NCI-H187 treated with DMSO at 0.1 percent for 48 hours (cell line): ENCODE data around the gene LMNTD2.
"Not testable (repeated sequence)": the region's sequence is repeated elsewhere in the genome, so short reads cannot be mapped to it uniquely, and the experiment has no call there.

Experiments used
- DNase-seq: peaks from one replicate; lab custom pipeline; 2025; lab: John Stamatoyannopoulos, UW

LMNTD2 gene

DNA sequence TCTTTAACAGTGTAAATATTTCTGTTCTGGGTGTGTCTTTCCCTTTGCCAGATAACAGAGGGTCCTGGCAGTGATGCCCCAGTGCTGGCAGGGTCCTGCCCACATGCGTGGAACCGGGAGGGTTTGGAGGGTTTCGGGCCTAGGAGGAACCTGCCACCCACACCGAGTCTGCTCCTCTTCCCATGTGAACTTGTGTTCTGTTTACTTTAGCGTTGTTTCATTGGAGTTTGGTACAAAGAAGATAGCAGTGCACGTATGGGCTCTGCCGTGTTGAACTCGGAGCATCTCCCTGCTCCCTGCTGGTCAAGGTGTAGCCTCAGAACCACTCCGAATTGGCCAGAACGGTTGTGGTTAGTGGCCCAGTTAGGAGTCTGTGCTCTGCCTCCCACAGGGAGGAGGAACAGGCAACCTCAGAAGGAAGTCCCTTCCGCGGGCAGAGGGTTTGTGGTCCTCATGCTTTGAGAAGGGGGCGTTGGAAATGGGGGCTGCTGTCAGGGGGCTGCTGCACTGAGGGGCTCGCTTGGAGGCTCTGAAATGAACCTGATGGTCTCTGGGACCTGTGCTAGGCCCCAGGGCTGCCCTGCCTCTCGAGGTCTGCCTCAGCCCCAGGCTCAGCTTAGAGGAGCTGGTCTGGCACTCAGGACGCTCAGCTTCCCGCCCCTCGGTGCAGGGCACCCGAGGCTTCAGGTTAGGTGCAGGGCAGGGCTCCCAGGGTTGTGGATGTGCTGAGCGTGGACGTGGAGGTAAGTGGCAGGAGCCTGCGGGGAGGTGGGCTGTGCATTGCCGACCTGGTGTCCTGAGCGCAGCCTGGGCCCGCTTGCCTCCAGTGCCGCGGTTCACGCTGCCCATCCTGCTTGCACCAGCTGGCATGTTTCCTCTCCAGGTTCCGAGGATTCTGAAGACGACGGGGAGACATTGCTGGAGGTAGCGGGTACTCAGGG is 26.1 kb upstream of the LMNTD2 start:
- no peak for DNase-seq

DNA sequence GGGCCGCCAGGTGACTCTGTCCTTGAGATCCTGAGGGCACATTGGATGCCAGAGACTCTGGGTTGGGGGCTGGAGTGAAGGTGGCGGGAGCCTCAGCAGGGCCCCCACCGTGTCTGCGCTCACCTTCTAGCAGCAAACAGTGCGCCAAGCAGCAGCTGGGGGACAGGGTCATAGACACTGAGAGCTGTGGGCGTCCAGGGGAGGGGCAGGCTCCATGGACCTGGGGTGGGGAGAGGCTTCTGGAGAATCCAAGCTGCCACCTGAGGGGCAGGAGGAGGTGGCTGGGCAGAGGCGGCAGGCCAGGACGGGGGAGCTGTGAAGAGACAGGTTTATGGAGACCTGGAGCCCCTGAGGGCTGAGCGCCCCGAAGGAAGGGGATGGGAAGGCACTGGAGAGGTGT is 23.7 kb upstream of the LMNTD2 start:
- no peak for DNase-seq

DNA sequence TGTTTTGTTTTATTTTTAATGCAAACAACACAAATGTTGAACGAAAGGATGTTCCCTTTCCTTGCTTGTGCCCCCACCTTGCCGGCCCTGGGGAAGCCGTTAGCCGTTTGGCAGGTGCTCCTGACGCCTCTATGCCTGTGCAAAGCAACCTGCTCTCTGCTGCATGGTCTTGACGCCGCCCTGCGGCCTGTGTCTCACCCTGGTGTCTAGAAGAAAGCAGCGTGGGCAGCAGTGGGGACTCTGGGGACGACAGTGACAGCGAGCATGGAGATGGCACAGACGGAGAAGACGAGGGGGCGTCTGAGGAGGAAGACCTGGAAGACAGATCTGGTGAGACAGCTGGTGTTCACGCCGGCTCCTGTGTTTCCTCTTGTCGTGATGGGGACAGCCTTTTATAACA is 21.2 kb upstream of the LMNTD2 start:
- no peak for DNase-seq

DNA sequence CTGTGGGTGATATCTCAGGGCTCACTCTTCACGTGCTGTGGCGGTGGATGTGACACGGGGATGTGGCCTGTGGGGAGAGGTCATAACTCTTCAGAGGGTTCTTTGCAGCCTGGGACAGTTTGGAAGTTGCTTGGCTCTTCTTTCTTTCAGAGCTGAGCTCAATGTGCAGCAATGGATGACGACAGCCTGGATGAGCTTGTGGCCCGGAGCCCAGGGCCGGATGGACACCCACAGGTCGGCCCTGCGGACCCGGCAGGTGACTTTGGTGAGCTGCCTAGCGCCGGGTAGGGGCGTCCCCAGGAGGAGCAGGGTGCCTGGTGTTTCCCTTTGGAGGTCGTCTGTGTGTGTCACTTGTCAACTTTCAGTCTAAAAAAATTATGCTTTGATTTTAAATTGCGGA is 20.8 kb upstream of the LMNTD2 start:
- DNase-seq: no peak

DNA sequence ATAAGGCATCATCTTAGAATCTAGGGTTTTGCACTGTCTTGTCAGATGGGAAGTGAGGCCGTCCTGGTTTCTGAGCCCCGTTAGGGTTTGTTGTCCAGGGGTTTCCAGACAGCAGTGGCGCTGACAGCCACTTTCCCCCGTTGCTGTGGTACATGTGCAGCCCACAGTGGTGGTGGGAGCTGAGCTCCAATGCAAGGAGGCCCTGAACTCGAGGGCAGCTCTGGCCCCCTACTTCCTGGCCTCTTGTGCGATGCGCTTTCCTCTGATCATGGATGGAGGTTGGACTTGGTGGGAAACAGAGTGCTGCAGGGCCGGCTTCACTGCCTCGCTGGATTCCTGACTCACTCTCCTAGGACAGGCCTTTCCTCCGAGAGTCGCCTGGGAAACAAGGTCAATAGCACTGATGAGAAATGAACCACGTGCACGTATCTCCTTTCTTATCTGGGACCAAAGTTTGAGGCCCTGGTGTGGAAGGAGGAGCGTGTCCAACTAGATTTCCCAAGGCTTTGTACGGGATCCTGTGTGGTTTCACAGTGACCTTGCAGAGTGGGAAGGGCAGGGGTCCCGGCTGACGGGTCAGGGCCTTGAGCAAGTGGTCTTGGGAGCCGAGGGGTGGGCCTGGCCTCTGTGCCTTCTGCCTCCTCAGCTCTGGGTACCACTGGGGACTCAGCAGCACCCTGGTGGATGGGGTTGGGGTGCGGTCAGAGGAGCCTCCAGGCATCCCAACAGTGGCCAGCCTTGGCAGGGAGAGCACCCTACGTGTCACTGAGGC is 19.5 kb upstream of the LMNTD2 start:
- DNase-seq: no peak

DNA sequence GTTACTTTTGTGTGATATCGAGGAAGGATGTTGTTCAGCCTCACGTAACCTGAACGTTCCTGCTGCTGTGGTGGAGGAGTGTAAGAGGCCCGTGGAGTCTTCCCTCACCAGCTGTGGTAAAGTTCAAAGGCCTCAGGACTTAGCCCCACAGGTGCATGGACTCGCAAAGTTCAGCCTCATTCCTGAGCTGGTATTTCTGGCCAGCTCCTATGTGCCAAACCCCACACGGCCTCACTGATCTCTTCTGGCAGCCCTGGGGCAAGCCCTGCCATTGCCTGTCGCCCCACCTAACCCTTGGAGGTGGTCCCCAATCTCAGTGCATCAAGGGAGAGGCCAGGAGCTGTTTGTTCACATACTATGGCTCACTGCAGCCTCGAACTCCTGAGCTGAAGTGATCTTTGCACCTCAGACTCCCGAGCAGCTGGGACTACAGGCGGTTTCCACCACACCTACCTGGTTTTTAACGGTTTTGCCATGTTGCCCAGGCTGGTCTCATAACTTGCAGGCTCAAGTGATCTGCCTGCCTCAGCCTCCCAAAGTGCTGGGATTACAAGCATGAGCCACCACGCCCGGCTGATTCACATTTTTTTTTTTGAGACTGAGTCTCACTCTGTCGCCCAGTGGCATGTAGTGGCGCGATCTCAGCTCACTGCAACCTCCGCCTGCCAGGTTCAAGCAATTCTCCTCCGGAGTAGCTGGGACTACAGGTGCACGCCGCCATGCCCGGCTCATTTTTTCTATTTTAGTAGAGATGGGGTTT is 17.9 kb upstream of the LMNTD2 start:
- DNase-seq: no peak

DNA sequence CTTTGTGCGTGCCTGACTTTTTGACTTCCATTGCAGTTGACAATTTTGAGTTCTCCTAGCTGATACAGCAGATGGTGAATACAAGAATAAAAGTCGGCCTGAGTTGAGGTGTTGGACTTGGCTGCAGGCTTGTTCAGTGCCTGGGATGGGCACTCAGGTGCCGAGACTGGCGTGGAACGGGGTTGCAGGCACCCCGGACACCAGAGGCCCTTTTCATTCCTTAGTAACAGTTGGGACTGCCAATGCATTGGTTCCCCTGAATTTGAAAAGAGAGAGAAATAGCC is 17.0 kb upstream of the LMNTD2 start:
- DNase-seq: no peak

DNA sequence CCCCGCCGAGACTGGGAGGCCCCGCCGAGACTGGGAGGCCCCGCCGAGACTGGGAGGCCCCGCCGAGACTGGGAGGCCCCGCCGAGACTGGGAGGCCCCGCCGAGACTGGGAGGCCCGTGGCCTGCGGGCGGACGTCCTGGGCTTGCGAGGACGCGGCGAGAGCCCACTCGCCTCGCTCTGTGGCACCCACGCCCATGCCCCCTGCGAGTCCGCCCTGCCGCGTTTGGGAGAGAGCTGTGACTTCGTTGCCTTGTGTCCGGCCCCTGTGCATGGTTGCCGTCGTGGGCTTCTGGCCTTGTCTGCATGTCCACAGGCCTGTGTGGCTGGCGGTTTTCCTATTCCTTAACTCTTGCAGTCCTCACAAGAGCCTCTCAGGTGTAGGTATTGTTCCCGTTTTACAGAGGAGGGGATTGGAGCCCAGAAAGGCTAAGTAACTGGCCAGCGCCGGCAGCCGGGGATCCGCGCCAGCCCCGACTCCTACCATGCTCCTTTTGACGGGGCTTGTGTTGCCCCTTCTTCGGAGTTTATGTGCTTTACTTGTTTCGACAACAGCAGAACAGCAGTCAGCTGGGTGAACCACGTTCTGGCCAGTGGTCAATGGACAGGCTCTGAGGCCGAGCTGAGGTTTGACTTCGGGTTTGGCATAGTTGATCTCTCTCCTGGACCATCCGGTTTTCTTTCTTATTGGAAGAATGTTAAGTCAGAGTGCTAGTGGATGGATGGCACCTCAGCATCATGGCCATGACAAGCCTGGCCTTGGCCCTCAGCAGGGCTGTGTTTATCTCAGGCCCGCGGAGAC is 16.5 kb upstream of the LMNTD2 start:
- no peak for DNase-seq

DNA sequence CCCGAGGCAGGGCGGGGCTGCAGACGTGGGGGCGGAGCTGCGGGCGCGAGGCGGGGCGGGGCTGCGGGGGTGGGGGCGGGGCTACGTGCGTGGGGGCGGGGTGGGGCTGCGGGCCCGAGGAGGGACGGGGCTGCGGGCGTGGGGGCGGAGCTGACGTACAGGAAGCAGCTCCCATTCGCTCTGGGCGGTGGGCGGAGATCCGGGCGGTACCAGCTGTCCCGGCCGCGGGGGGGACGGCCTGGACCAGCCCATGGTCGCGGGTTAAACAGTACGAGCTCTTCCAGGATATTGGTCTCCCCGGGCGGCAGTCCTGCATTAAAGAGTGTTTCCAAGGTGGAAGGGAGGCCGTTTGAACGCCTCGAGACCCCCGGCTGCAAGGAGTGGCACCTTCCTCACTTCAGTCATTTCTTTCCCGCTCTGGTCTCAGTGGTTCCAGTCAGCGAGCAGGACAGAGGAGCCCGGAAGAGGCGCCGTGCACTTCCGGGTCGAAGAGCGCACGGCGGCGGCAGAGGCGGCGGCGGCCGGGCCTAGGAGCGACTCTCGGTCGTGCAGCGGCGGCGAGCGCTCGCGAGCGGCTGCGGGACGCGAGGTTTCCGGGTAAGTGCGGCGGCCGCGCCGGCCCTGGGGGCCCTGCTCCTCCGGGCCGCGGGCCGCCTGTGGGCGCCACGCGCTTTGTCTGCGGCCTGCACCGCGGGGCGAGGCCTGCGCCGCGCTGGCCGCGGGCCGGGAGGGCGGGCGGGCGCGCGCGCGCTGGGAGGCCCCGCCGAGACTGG is 15.6 kb upstream of the LMNTD2 start, which contains the start of gene PHRF1:
Gene PHRF1, plus strand, starts transcription at position 475 of the 773 bp plus-strand sequence. CDS start 5,043 bp downstream, outside the sequence.
- peak; percentile 81 for DNase-seq

DNA sequence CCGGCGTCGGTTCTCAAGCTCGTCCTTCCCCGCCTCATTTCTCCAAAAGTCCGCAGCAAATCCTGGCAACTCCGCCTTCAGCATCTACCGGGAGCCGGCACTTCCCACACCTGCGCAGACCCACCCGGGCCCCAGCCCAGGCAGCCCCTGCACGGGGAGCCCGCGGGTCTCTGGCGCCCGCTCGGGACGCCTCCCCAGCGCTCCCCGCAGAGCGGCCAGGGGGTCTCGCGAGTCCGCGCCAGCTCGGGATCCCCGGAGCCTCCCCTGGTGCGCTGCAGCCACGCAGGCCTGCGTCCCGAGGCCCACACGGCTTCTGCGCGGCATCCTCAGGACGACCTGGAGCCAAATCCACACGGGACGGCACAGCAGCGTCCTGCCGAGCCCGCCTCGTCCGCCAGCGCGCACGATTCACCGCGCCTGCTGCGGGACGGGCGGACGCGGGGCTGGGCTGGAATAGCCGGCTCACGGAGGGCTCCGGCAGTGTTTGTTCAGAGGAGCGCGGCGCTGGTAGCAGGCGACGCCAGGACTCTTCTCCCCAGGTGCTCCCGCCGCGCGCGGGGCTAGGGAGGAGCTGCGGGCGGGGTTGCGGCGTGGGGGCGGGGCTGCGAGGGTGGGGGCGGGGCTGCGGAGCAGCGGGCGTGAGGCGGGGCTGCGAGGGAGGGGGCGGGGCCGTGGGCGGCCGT is 14.9 kb upstream of the LMNTD2 start:
- DNase-seq: no peak

DNA sequence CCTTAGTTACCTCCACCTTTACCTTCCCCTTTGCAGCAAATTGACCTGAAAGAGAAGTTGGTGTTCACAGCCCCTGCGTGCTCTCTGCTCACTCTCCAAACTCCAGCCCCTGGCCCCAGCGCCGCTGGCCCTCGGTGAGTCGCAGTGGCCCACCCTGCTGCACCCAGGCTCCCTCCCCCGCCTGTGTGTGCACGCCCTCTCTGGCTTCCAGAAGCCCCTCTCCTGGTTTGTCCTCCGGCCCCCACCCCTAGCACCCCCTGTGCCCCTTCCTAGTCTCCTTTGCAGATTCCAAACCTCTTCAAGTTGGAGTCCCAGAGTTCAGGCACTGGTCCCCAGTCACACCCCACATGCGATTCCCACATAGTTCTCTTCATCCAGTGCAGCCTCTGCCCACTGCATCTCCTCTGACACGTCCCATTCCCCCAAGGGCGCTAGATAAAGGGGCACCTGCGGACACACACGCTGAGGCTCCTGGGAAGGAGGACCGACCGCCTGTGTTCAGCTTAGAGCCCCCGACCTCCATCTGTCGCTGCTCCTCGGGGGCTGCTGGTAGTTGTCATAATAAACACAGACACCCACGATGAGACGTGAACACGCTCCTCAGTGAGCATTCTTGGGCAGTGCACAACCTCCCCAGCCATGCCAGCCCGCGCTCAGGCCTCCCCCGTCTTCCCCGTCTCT is 14.2 kb upstream of the LMNTD2 start:
- DNase-seq: no peak

DNA sequence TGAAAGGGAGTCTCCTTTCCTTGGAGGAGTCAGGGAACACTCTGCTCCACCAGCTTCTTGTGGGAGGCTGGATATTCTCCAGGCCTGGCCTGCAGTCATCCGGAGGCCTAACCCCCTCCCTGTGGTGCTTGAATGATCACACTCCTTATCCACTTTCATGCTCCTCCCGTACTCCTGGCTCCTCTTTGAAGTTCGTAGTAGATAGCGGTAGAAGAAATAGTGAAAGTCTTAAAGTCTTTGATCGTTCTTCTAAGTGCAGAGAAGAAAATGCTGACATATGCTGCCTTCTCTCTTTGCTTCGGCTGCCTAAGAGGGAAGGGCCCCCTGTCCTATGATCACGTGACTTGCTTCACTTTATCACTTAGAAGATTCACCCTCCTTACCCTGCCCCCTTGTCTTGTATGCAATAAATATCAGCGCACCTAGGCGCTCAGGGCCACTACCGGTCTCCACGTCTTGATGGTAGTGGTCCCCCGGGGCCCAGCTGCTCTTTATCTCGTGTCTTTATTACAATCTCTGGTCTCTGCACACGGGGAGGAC is 13.6 kb upstream of the LMNTD2 start:
- DNase-seq: not testable (repeated sequence)

DNA sequence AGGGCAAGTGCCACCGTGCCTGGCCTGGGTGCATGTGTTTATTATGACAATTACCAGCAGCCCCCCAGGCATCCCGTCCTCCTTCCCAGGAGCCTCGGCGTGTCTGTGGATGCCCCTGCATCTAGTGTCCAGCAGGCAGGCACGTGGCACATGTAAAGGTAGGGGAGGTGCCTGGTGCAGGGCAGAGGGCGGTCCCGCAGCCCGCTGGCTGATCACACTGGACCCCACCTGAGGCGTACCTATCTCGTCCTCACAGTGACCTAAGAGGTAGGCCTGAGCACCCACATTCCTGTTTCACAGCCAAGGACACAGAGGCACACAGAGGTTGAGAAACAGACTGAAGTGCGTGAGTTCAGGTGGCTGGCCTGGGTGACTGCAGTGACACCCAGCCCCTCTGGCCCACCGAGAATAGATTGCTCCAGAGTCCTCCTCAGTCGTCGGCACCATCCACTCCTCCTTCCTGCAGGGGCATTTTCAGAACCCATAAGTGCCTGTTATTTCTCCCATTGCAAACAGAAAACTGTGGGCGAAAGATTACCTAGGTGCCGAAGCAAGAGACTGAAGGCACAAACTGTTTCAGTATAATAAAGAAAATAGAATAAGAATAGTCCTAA is 12.7 kb upstream of the LMNTD2 start:
- DNase-seq: no peak

DNA sequence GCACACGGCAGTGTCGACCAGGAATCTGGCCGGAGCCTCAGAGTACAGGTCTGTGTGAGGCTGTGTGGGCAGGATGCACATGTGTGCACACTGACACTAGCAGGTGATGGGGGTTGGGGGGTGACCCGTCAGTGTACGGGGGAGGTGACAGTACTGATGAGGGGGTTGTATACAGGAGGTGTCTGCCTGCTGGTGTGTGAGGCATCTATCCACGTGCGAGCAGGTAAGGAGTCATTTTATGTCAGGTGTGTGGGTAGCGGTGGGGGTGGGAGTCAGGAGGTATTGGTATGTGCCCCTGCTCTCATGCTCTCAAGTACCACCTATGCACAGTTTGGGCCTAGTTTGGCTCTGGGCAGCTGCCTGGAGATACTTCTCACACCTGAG is 11.3 kb upstream of the LMNTD2 start:
- no peak for DNase-seq

DNA sequence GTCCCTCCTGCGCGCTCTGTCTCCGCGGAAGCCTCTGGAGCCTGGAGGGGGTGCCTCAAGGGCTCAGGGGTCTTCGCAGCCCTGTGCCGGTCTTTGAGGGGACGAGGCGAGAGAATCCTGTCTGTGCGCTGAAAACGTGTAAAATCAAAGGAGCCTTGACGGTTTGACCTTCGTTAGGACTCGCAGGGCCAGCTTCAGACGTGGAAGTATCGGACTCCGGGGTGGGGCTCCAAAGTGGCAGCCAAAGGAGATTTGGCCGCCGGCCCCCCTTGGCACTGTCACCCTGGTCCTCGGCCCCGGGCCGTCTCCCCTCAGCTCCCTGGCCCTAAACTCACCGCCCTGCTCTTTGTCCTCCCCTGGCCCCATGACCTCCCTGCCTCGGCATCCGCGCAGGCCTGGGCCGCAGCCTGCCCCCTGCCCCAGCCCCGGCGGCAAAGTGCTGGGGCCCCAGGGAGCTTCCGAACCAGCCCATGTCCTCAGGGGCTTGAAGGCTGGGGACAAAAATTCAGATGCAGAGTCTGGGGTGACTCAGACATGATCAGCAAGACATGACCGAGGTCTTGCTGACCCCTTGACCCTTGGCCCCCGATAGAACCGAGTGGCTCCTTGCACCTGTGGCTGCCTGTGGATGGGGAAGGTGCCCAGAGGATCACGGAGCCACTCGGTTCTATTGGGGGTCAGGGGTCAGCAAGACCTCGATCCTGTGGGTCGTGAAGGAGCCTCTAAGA is 8.8 kb upstream of the LMNTD2 start:
- no peak for DNase-seq

DNA sequence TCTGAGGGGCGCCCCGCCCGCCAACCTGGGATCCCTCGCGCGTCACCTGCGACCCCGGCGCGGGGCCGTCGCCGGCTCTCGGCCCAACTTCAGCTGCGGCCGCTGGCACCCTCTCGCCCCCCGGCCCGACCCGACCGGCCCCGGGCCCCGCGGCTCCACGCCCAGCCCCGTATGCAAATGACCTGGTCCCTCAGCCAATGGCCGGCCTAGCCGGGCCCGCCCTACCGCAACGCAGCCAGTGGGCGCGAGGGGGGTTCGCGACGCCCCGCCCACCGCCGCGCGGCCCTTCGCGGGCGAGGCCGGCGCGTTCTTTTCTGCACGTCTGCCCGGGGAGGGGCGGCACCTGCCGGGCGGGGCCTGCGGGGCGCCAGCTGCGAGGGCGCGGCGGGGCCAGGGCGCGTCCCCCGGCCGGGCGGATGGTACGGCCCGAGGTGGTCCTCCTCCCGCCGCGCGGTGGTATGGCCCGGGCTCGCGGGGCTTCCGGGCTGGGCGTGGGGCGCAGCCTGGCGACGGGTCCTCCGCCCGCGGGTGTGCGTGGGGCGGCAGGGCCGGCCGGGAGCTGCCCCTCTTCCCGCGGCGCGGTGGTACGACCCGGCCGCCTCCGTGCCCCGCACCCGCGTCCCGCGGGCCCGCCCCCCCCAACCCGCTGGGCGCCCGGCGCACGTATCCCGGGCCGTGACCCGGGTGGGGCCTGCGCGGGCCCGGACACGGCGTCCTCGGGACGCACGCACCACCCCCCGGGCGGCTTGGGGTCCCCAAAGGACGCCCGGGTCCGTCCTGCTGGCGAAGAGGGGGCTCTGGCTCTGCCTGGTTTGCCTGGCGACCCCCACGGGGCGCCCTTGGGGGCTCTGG is 8.0 kb upstream of the LMNTD2 start:
- peak; percentile 72 for DNase-seq

DNA sequence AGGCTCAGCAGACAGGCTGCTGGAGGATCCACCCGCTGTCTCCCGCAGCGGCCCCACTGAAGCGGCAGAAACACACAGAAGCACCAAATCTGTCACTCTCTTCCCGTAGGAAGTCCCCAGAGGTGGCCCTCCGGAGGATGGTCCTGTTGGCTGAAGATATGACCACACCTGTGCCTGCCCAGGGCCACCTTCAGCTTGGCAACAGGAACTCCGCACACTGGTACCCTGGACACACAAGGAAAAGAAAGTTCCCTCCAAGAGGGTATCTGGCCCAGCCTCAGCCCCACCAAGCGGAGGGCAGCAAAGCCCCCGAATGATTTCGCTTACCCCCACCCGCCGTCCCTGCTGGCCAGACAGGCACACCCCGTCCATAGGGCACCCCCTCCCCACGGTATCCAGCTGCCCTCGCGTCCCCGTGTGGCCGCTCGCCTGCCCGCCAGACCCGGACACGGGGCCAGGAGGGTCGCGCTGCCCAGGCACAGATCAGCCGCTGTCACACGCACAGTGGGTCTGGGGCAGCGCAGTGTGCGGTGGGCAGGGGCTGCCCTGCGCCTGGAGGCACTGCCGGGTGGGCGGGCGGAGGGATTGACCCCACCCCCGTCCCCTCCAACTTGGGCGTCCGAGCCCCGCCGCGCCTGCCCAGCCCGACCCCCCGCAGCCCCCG is 7.2 kb upstream of the LMNTD2 start:
- no peak for DNase-seq
